ENCODE data around the gene HLA-DQB1.

GRCh38 chr6:32635526-32636123 lies 30.8 kb downstream of the HLA-DQB1 start:
- TF ChIP-seq CTCF (IDR thresholded peaks at IDR 0.05), result no peak
- no peak for TF ChIP-seq POLR2A (IDR thresholded peaks at IDR 0.05)
